ENCODE data around the gene DGUOK.
A peak's percentile ranks its signal among the peaks of the same experiment; 100 is the strongest.

DGUOK gene

GRCh38 chr2:73975731-73976130, 49.1 kb downstream of the DGUOK start:
- H3K27ac ChIP-seq, result no peak overlapping the region
- no peak for DNase-seq (ENCODE audit: low read depth, low spot score)

DNA sequence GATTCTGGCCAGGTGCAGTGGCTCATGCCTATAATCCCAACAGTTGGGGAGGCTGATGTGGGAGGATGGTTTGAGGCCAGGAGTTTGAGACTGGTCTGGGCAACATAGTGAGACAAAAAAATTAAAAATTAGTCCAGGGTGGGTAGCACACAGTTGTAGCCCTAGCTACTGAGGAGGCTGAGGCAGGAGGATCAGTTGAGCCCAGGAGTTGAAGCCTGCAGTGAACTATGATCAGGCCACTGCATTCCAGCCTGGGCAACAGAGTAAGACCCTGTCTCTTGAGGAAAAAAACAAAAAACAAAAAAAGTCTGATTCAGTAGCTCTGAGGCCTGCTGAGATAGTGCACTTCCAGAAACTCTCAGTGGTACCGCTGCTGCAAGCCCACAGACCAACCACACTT, 50.1 kb downstream of the DGUOK start:
- DNase-seq (ENCODE audit: low read depth, low spot score), result no peak
- H3K27ac ChIP-seq, result no peak overlapping the region

DNA sequence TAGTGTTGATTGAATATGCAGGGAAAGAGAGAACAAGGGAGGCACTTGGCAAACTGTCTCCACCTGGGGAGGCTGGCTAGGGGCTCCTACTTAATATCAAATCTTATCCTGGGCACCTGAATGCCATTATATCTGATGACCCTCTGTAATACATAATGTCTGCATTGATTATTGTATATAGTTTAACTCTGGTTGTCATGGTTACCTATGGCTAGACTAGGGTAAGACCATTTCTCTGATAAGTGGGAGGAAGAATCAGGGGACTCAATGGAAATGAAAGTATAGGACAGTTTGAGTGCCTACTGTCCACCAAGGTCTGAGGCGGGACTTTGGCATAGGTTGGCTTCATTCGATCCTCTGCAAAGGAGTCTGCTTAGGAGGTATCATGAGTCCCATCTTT, 50.8 kb downstream of the DGUOK start:
- no peak overlapping the region for H3K27ac ChIP-seq
- DNase-seq (ENCODE audit: low read depth, low spot score), result no peak

DNA sequence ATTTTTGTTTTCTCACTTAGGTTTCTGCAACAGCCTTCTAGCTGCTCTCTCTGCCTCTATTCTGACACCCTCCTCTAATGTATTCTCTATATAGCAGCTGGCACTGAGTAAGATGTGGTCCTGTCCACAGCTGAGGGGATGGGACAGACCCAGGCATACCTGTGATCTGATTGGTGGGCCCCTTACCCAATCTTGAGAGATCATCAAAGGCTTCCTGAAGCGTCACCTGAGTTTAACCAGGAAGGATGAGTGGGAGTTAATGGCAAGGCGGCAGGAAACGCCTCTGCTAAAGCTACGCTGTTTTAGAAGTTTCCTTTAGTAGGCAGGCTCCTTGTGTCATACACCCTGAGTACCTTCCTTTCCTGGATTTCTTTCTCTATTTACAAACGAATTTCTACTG, 52.3 kb downstream of the DGUOK start:
- peak overlapping the region; percentile 59 for H3K27ac ChIP-seq
- no peak for DNase-seq (ENCODE audit: low read depth, low spot score)

DNA sequence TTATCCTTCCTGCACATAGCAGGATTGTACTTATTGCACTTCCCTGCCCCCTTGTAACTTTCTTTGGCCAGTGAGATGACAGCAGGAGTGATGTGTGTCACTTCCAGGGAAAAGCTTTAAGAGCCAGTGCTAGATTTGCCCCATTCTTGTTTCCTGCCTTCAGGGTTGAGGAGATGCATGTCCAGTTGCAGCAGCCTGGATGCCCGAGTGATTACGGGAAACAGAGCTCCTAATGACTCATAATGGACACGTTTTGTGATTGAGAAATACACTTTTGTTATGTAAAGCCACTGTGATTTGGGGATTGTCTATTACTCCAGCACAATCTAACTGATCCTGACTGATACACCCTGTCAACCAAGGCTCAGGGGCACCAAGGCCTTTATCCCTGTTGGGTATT, 53.0 kb downstream of the DGUOK start:
- peak overlapping the region; percentile 59 for H3K27ac ChIP-seq
- peak; percentile 65 for DNase-seq (ENCODE audit: low read depth, low spot score)

DNA sequence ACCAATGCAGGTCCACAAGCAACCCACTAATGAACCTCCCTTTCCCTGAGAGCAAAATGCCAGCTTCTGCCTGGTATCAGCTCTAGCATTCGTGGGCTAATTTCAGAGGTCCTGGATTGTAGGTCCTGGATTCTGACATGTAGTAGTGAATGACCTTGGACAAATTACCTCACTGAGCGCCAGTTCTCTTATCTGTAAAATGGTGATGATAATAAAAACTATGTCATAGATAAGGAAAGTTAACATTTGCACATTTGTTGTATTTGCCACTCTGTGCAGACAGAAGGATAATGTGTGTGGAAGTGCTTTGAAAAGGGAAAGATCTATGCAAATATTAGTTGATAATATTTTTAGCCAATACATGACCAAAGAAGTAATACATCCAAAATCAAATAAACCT, 53.9 kb downstream of the DGUOK start:
- no peak for DNase-seq (ENCODE audit: low read depth, low spot score)
- peak overlapping the region; percentile 100 for H3K27ac ChIP-seq

DNA sequence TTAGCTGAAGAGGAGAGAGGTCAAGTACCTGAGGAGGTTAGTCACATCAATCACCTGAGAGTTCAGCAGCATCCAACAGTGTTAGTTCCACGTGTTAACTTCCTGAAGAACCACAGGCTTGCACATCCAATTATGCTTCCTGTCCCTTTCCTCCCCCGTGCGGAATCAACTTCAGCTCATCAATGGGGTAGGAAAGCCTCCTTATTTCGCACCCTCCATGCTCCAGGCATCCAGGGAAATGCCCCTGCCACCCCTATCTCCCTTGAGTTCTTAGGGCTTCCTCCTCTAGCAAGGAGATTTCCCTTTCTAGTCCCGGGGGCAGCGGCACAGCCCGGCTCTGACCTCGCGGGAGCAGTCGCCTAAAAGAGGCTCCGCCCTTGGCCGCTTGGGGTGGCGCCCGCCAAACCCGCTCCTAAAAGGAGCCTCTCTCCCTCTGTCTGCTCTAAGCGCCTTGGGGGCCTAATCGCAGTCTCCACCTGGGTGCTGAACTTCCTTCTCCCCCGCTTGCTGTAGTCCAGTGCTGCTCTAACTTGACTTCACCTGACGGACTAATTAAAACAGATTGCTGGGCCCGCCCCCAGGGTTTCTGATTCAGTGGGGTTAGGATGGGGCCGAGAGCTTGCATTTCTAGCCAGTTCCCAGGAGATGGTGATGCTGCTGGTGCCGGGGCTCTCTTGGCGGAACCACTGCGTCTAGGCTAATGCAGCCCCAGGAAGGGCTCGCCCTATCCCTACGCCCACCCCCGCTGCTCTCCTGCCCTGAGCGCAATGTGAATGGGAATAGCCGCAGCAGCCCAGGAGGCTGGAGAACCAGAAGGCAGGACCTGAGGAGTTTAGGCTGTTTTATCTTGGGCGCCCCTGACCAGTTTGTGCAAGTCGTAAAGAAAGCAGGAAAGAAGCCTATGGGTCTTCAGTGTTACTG, 54.7 kb downstream of the DGUOK start:
- DNase-seq (ENCODE audit: low read depth, low spot score), result no peak

GRCh38 chr2:73982140-73982617, 55.5 kb downstream of the DGUOK start:
- DNase-seq (ENCODE audit: low read depth, low spot score), result no peak

More for the DNA sequence above, 54.7 kb downstream of the DGUOK start:
- H3K27ac ChIP-seq, result peak overlapping the region; percentile 100

GRCh38 chr2:73983322-73984202, 56.9 kb downstream of the DGUOK start:
- peak; percentile 99 for DNase-seq (ENCODE audit: low read depth, low spot score)
- peak overlapping the region; percentile 100 for H3K27ac ChIP-seq

More at GRCh38 chr2:73982140-73982617, 55.5 kb downstream of the DGUOK start:
- H3K27ac ChIP-seq, result peak overlapping the region; percentile 100

DNA sequence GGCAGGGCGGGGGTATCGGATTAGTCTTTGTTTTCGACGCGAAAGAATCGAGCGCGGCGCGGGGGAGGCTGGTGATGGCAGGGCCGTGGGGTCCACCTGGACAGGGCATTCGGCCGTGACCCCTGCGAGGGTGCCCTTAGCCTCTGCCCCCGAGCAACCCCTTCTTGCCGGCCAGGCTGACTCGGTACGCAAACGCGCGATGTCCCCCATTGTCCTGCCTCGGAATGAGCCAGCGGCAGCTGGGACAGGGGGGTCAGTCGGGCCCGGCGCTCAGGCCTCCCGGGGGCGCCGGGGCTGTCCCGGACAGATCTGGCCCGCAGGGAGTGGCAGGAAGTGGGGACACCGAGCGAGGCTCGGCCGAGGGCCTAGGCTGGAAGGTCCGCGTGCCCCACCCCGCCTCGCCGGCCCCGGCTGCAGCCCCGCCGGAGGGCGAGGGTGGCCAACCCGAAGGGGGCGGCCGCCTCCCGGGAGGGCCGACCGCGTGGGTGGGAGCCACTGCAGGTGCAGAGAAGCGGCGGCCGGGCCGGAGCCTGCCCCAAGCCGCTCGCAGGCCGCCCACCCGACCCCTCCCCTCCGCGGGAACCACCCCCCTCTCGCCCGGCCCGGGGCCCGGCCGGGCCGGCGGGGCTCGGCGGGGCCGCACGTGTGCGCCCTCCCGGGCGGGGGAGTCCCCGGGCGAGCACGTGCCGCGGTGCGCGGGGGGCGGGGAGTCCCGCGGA, 57.7 kb downstream of the DGUOK start, which contains the start of gene TET3:
TSS of gene TET3 (plus strand) at position 708 of the 719 bp plus-strand sequence. CDS start 1,494 bp downstream, outside the sequence.
- peak within 1 kb of the TSS; percentile 100 for H3K27ac ChIP-seq
- no peak for DNase-seq (ENCODE audit: low read depth, low spot score)

DNA sequence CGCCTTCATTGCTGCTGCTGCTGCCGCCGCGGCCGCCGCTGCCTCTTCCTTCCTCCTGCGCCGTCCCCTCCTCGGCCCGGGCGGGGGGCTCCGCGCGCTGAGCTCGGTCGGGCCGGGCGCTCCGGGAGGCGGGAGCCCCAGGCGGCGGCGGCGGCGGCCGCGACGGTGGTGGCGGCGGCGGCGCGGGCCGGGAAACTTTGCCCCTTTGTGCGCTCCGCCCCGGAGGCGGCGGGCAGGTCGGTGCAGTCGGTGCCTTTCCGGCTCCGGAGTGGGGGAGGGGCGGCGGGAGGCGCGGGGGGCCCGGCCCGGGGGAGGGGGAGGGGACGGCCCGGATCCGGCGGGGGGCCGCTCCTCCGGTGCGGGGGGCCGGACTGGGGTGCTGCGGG, 58.2 kb downstream of the DGUOK start:
- peak overlapping the region; percentile 100 for H3K27ac ChIP-seq
- DNase-seq (ENCODE audit: low read depth, low spot score), result no peak

GRCh38 chr2:73985308-73986084, 58.8 kb downstream of the DGUOK start:
- DNase-seq (ENCODE audit: low read depth, low spot score), result no peak
- H3K27ac ChIP-seq, result peak overlapping the region; percentile 100

- no peak for DNase-seq (ENCODE audit: low read depth, low spot score)
- H3K27ac ChIP-seq, result peak overlapping the region; percentile 100
These were observed 59.5 kb downstream of the DGUOK start for GRCh38 chr2:73986085-73986681.

GRCh38 chr2:73987109-73987947, 60.6 kb downstream of the DGUOK start:
- no peak for DNase-seq (ENCODE audit: low read depth, low spot score)
- no peak overlapping the region for H3K27ac ChIP-seq

DNA sequence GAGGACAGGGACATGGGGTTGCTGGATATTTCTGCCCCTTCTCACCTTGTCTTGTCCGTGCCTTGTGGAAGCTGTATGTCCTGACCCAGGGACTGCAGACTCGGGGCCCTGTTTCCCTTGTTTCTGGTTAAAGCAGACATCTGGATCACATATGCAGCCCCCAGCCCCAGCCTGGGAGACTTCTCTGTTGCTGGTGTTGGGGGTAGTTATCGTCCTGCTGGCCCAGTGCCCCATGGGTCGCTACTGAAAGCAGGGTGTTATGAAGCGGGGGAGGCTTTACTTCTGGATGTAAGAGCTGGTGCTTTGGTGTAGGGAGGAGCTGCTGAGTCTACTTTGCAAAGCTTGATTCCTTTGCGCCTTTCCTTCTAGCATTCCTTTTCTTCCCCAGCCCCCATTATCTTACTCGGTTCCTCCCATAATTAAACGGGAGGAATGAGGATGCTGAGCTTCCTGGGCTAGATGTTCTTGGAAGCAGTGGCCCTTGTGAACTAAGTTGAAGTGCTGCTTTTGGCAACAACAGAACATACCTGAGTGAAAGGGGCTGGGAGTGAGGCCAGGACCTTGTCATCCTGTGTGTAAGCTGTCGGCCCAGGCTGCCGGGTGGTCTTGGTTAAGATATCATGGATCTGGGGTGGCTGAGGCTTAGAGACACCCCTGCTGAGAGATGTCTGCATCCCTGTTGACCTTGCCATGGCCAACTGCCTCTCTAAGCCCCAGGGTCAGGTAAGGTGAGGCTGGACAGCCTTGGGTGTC, 61.4 kb downstream of the DGUOK start:
- no peak overlapping the region for H3K27ac ChIP-seq
- DNase-seq (ENCODE audit: low read depth, low spot score), result no peak

DNA sequence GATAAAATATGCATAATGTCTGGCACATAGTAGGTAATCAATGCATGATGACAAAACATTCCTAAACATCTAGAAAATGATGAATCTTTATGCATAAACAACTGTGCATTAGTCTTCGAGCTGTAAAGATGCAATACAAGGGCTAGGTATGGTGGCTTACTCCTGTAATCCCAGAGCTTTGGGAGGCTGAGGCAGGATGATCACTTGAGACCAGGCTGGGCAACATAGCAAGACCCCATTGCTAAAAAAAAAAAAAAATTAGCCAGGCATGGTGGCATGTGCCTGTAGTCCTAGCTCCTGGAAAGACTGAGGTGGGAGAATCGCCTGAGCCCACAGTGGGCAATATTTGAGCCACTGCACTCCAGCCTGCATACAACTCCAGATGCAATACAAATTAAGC, 63.3 kb downstream of the DGUOK start:
- no peak for DNase-seq (ENCODE audit: low read depth, low spot score)
- no peak overlapping the region for H3K27ac ChIP-seq

DNA sequence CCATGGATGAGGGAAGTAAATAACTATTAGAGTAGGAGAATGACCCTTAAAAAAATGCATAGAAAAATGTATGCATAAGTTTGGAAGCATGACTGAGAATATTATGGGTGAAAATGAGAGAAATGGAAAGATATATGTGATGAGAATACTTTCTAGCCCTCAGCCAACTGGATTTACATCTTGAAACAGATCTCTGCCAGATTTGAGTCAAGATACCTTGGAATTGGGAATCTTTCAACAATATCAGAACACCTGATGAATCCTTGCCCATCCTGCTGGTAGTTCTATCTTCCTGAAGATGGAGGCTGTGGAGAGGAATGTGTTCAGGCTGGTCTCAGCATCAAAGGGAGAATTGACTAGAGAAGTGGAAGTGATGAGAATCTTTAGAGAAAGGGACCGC, 63.9 kb downstream of the DGUOK start:
- DNase-seq (ENCODE audit: low read depth, low spot score), result no peak
- no peak overlapping the region for H3K27ac ChIP-seq

Measured in epithelial cell of prostate (primary cell).